ENCODE data around the gene ZNF746.

The ZNF746 gene

GRCh38 chr7:149478754-149479153, 18.9 kb downstream of the ZNF746 start:
- no peak for TF ChIP-seq ARNTL (CRISPR knock-in tag; IDR thresholded peaks at IDR 0.05; ENCODE audit: borderline replicate concordance, low read depth)
- TF ChIP-seq POU6F1 (CRISPR knock-in tag; IDR thresholded peaks at IDR 0.05; ENCODE audit: borderline replicate concordance, low read depth): no peak
- TF ChIP-seq ZFP30 (CRISPR knock-in tag; IDR thresholded peaks at IDR 0.05): peak; percentile 70
- TF ChIP-seq ZNF565 (CRISPR knock-in tag; conservative IDR thresholded peaks at IDR 0.05; ENCODE audit: low read depth): no peak
- ATAC-seq: no peak

GRCh38 chr7:149477494-149478443, 19.8 kb downstream of the ZNF746 start:
- TF ChIP-seq ZFP3 (CRISPR knock-in tag; IDR thresholded peaks at IDR 0.05) (no peak), TOX (CRISPR knock-in tag; IDR thresholded peaks at IDR 0.05; ENCODE audit: borderline replicate concordance) (no peak), RARB (CRISPR knock-in tag; IDR thresholded peaks at IDR 0.05) (no peak), PPARA (CRISPR knock-in tag; IDR thresholded peaks at IDR 0.05; ENCODE audit: borderline replicate concordance) (no peak), CSDC2 (CRISPR knock-in tag; IDR thresholded peaks at IDR 0.05) (no peak), POU6F1 (CRISPR knock-in tag; IDR thresholded peaks at IDR 0.05; ENCODE audit: borderline replicate concordance, low read depth) (no peak), TSHZ2 (CRISPR knock-in tag; IDR thresholded peaks at IDR 0.05) (no peak), ZC3H10 (CRISPR knock-in tag; IDR thresholded peaks at IDR 0.05) (no peak), ZNF565 (CRISPR knock-in tag; conservative IDR thresholded peaks at IDR 0.05; ENCODE audit: low read depth) (no peak), BACH2 (CRISPR knock-in tag; IDR thresholded peaks at IDR 0.05; ENCODE audit: borderline replicate concordance) (no peak), ZFP30 (CRISPR knock-in tag; IDR thresholded peaks at IDR 0.05) (no peak), SNAI2 (CRISPR knock-in tag; IDR thresholded peaks at IDR 0.05) (no peak), ESRRG (CRISPR knock-in tag; IDR thresholded peaks at IDR 0.05) (no peak), OSR1 (CRISPR knock-in tag; IDR thresholded peaks at IDR 0.05) (no peak), CREB5 (CRISPR knock-in tag; IDR thresholded peaks at IDR 0.05; ENCODE audit: low read depth) (no peak), GLIS3 (CRISPR knock-in tag; IDR thresholded peaks at IDR 0.05) (no peak), ISL1 (CRISPR knock-in tag; IDR thresholded peaks at IDR 0.05) (no peak), PATZ1 (CRISPR knock-in tag; IDR thresholded peaks at IDR 0.05; ENCODE audit: borderline replicate concordance) (no peak), ZNF8 (CRISPR knock-in tag; IDR thresholded peaks at IDR 0.05) (no peak), TCF4 (CRISPR knock-in tag; IDR thresholded peaks at IDR 0.05; ENCODE audit: borderline replicate concordance) (no peak)
- no peak for ATAC-seq

All from SK-N-SH treated with all-trans-retinoic acid at 6 μM for 48 hours (cell line).